H1 (cell line): Measurements from ENCODE around the gene CNNM2. TPM values are rescaled to one million over a fixed set of nuclear protein-coding genes. Genes with fewer than 3 reads are reported as not detected.

Experiments used
- CTCF ChIA-PET: fragments of 300-600 bp; sonication (Branson Sonifier 250); formaldehyde crosslinking; loops from one replicate; lab custom pipeline; 2021; ENCODE audit not compliant: partially characterized antibody; lab: Charles Lee
- POLR2A ChIA-PET: fragments of 300-600 bp; sonication (Branson Sonifier 250); formaldehyde crosslinking; loops from one replicate; lab custom pipeline; 2021; ENCODE audit warnings: inconsistent platforms; ENCODE audit not compliant: partially characterized antibody; lab: Charles Lee
- DNase-seq, 2 experiments: peaks; one replicate each; pipeline versions ENCODE4 v3.0.0 to v3.0.0-alpha.2; 2010 to 2022; ENCODE audit warnings: low spot score in 2 of 2, low read depth in 1 of 2, mixed read lengths in 1 of 2
- FAIRE-seq: peaks from 2 replicates; lab custom pipeline; 2011; peaks lifted over from hg19 to GRCh38; lab: Jason Lieb, UNC
- H2AFZ ChIP-seq: 2 replicates; pipeline ENCODE4 v1.8.1; 2012; ENCODE audit warnings: low read length, inconsistent platforms
- H2AK5ac ChIP-seq: 2 replicates; pipeline ENCODE4 v1.6.1; 2013; ENCODE audit warnings: low read depth, low read length
- H2BK120ac ChIP-seq: replicated peaks from 2 replicates; pipeline ENCODE3; 2013; ENCODE audit warnings: low read depth, low read length, inconsistent platforms
- H2BK12ac ChIP-seq: 2 replicates; pipeline ENCODE4 v1.6.1; 2013; ENCODE audit warnings: low read depth, low read length
- H2BK15ac ChIP-seq: 2 replicates; pipeline ENCODE4 v1.6.1; 2013; ENCODE audit warnings: low read length
- H2BK20ac ChIP-seq: 2 replicates; pipeline ENCODE4 v1.6.1; 2013; ENCODE audit warnings: low read length
- H2BK5ac ChIP-seq: 2 replicates; pipeline ENCODE4 v1.6.1; 2013; ENCODE audit warnings: low read depth, low read length
- H3K14ac ChIP-seq: 2 replicates; pipeline ENCODE4 v1.6.1; 2013; ENCODE audit warnings: inconsistent platforms; ENCODE audit not compliant: insufficient read length
- H3K18ac ChIP-seq: 2 replicates; pipeline ENCODE4 v1.6.1; 2013; ENCODE audit warnings: low read length; ENCODE audit errors: extremely low read depth
- H3K23ac ChIP-seq: 2 replicates; pipeline ENCODE4 v1.6.1; 2013; ENCODE audit warnings: inconsistent platforms; ENCODE audit not compliant: insufficient read length
- H3K23me2 ChIP-seq: 2 replicates; pipeline ENCODE4 v1.6.1; 2013; ENCODE audit warnings: low read depth, low read length
- H3K27ac ChIP-seq: 2 replicates; pipeline ENCODE4 v1.6.1; 2011; ENCODE audit warnings: low read depth, low read length, inconsistent platforms
- H3K27me3 ChIP-seq, 4 experiments: replicated peaks in 1 of 4; 1 replicate in 1 of 4; 2 replicates in 3 of 4; pipeline versions ENCODE4 v1.6.1 to v1.8.1; 2011 to 2013; ENCODE audit warnings: low read length in 3 of 4, mild to moderate bottlenecking in 3 of 4, inconsistent platforms in 2 of 4, mixed read lengths in 2 of 4, moderate library complexity in 1 of 4; ENCODE audit not compliant: control insufficient read depth in 3 of 4, insufficient read depth in 3 of 4; ENCODE audit errors: extremely low read depth in 1 of 4
- H3K36me3 ChIP-seq, 4 experiments: 2 replicates each; pipeline versions ENCODE4 v1.6.1 to v1.8.1; 2011 to 2013; ENCODE audit warnings: mild to moderate bottlenecking in 4 of 4, low read length in 3 of 4, moderate library complexity in 2 of 4, control low read depth in 1 of 4, inconsistent platforms in 1 of 4; ENCODE audit not compliant: insufficient read depth in 4 of 4, control insufficient read depth in 2 of 4
- H3K4ac ChIP-seq: replicated peaks from 2 replicates; pipeline ENCODE3; 2013; ENCODE audit warnings: low read length, low read depth, mixed read lengths, inconsistent platforms; ENCODE audit not compliant: insufficient read length
- H3K4me1 ChIP-seq, 4 experiments: replicated peaks in 1 of 4; 1 replicate in 1 of 4; 2 replicates in 3 of 4; pipeline versions ENCODE4 v1.6.1 to v1.8.1; 2011 to 2013; ENCODE audit warnings: low read length in 3 of 4, inconsistent platforms in 2 of 4, mixed read lengths in 1 of 4; ENCODE audit not compliant: insufficient read depth in 4 of 4, control insufficient read depth in 3 of 4
- H3K4me2 ChIP-seq, 2 experiments: 2 replicates each; pipeline versions ENCODE4 v1.6.1 to v1.8.1; 2011 to 2013; ENCODE audit warnings: low read depth in 2 of 2, low read length in 2 of 2, control low read depth in 1 of 2, inconsistent platforms in 1 of 2, mild to moderate bottlenecking in 1 of 2; ENCODE audit not compliant: insufficient read depth in 1 of 2
- H3K4me3 ChIP-seq, 4 experiments: fragments of 200-600, 300-600 bp in 1 of 4; sonication (generic), shearing (Covaris generic), sonication (Bioruptor Twin) in 1 of 4; 2 replicates each; pipeline versions ENCODE4 v1.5.1 to v1.8.1; 2011 to 2016; ENCODE audit warnings: low read length in 4 of 4, low read depth in 3 of 4, control low read depth in 2 of 4, inconsistent platforms in 2 of 4, mild to moderate bottlenecking in 2 of 4, mixed read lengths in 1 of 4, moderate library complexity in 1 of 4; ENCODE audit not compliant: insufficient read depth in 2 of 4; ENCODE audit errors: extremely low read depth in 1 of 4
- H3K56ac ChIP-seq: replicated peaks from 2 replicates; pipeline ENCODE3; 2013; ENCODE audit warnings: low read depth, mild to moderate bottlenecking, mixed read lengths, low read length, inconsistent platforms; ENCODE audit not compliant: insufficient read length
- H3K79me1 ChIP-seq: 2 replicates; pipeline ENCODE4 v1.6.1; 2013; ENCODE audit warnings: low read depth, low read length, control low read depth
- H3K79me2 ChIP-seq, 2 experiments: 2 replicates each; pipeline versions ENCODE4 v1.6.1 to v1.8.1; 2012 to 2013; ENCODE audit warnings: low read length in 2 of 2, mild to moderate bottlenecking in 2 of 2, inconsistent platforms in 1 of 2; ENCODE audit not compliant: insufficient read depth in 2 of 2, control insufficient read depth in 1 of 2
- H3K9ac ChIP-seq, 4 experiments: replicated peaks in 1 of 4; 1 replicate in 1 of 4; 2 replicates in 3 of 4; pipeline versions ENCODE4 v1.6.1 to v1.8.1; 2011 to 2013; ENCODE audit warnings: low read depth in 3 of 4, low read length in 3 of 4, control low read depth in 2 of 4, mild to moderate bottlenecking in 2 of 4, moderate library complexity in 2 of 4, inconsistent platforms in 1 of 4; ENCODE audit errors: extremely low read depth in 1 of 4
- H3K9me3 ChIP-seq, 2 experiments: 2 replicates each; pipeline versions ENCODE4 v1.6.1 to v1.8.1; 2012 to 2013; ENCODE audit warnings: mild to moderate bottlenecking in 2 of 2, moderate library complexity in 2 of 2, control low read depth in 1 of 2, inconsistent platforms in 1 of 2, low read depth in 1 of 2, low read length in 1 of 2, mixed read lengths in 1 of 2; ENCODE audit not compliant: insufficient read depth in 2 of 2
- H4K20me1 ChIP-seq, 2 experiments: replicated peaks in 1 of 2; 2 replicates each; pipeline versions ENCODE3 to v1.8.1; 2011 to 2013; ENCODE audit warnings: inconsistent platforms in 2 of 2, low read length in 2 of 2, mild to moderate bottlenecking in 1 of 2; ENCODE audit not compliant: insufficient read depth in 2 of 2, control insufficient read depth in 1 of 2
- H4K5ac ChIP-seq: 2 replicates; pipeline ENCODE4 v1.6.1; 2013; ENCODE audit warnings: low read length, low read depth, mixed read lengths, inconsistent platforms; ENCODE audit not compliant: insufficient read length
- H4K8ac ChIP-seq: 2 replicates; pipeline ENCODE4 v1.8.0; 2013; ENCODE audit warnings: mild to moderate bottlenecking, moderate library complexity, low read length, inconsistent platforms; ENCODE audit not compliant: insufficient read depth; ENCODE audit errors: extremely low read depth
- H4K91ac ChIP-seq: replicated peaks from 2 replicates; pipeline ENCODE3; 2013; ENCODE audit warnings: low read length, mixed read lengths, inconsistent platforms; ENCODE audit not compliant: insufficient read length
- BRCA1 ChIP-seq: IDR thresholded peaks from 2 replicates; pipeline ENCODE4 v1.6.1; 2012; ENCODE audit warnings: low read depth, low read length, improper control_type of control experiment
- CBX8 ChIP-seq: fragments of 300-800, 300-1000 bp; sonication (generic); IDR thresholded peaks from 2 replicates; pipeline ENCODE4 v1.7.1; 2016; ENCODE audit warnings: low read depth, low read length, borderline replicate concordance
- CHD2 ChIP-seq: IDR thresholded peaks from 2 replicates; pipeline ENCODE4 v1.6.1; 2012; ENCODE audit warnings: low read length, improper control_type of control experiment
- CTBP2 ChIP-seq: IDR thresholded peaks from 2 replicates; pipeline ENCODE4 v1.7.0; 2011; ENCODE audit warnings: borderline replicate concordance, mild to moderate bottlenecking, moderate library complexity, mixed read lengths, low read length; ENCODE audit not compliant: insufficient read depth, insufficient read length
- HDAC2 ChIP-seq, 2 experiments: fragments of 300-600 bp in 1 of 2; sonication (generic) in 1 of 2; IDR thresholded peaks; 2 replicates each; pipeline ENCODE4 v1.6.1; 2011 to 2012; ENCODE audit warnings: low read depth in 2 of 2, low read length in 2 of 2, mild to moderate bottlenecking in 2 of 2, moderate library complexity in 2 of 2, borderline replicate concordance in 1 of 2, inconsistent platforms in 1 of 2
- KDM1A ChIP-seq: fragments of 200-600, 300-600 bp; sonication (generic); IDR thresholded peaks from 2 replicates; pipeline ENCODE4 v1.7.1; 2016; ENCODE audit warnings: mild to moderate bottlenecking, low read length, borderline replicate concordance
- KDM4A ChIP-seq: IDR thresholded peaks from one replicate; pipeline ENCODE4 v1.7.1; 2012; ENCODE audit warnings: low read depth, mild to moderate bottlenecking, moderate library complexity, low read length, inconsistent platforms; ENCODE audit not compliant: severe bottlenecking
- NRF1 ChIP-seq: IDR thresholded peaks from 2 replicates; pipeline ENCODE4 v1.6.1; 2011; ENCODE audit warnings: mild to moderate bottlenecking, low read depth, low read length, improper control_type of control experiment
- RXRA ChIP-seq: IDR thresholded peaks from 2 replicates; pipeline ENCODE4 v1.6.1; 2011; ENCODE audit warnings: low read depth, mild to moderate bottlenecking, low read length, moderate library complexity; ENCODE audit not compliant: insufficient read depth
- SAP30 ChIP-seq: fragments of 300-600 bp; sonication (generic); IDR thresholded peaks from 2 replicates; pipeline ENCODE4 v1.7.1; 2012; ENCODE audit warnings: low read length, moderate library complexity, mild to moderate bottlenecking, inconsistent platforms; ENCODE audit not compliant: insufficient read depth, insufficient replicate concordance
- SIX5 ChIP-seq: IDR thresholded peaks from 2 replicates; pipeline ENCODE4 v1.6.1; 2011; ENCODE audit warnings: mild to moderate bottlenecking, low read depth, low read length
- TAF7 ChIP-seq: optimal IDR thresholded peaks from 2 replicates; pipeline ENCODE3; 2011; ENCODE audit warnings: low read depth, mild to moderate bottlenecking, inconsistent platforms, low read length, moderate library complexity, borderline replicate concordance
- TBP ChIP-seq: IDR thresholded peaks from 2 replicates; pipeline ENCODE4 v1.6.1; 2011; ENCODE audit warnings: low read depth, low read length, improper control_type of control experiment
- WGBS, 2 experiments: shearing (Covaris generic) in 1 of 2; methylation state at CpG; one replicate each; pipeline versions ENCODE4 v1.1.6 to v1.1.7; 2013 to 2015; ENCODE audit warnings: low lambda C conversion rate in 2 of 2, mixed read lengths in 2 of 2, inconsistent platforms in 1 of 2, low coverage in 1 of 2, missing lambda C conversion rate in 1 of 2; ENCODE audit not compliant: insufficient replicate concordance in 2 of 2, insufficient coverage in 1 of 2, insufficient read length in 1 of 2; ENCODE audit errors: extremely low coverage in 1 of 2, missing lambda C conversion rate in 1 of 2; 5-methylcytosine and 5-hydroxymethylcytosine counted together
- polyA plus RNA-seq, 7 experiments: library from polyadenylated mRNA; depleted of rRNA in 3 of 7; stranded (reverse) in 5 of 7; unstranded in 2 of 7; fragments of >200 nt in 5 of 7; fragments of 200-250 nt in 2 of 7; gene quantifications; 1 replicate in 5 of 7; 2 replicates in 1 of 7; 4 replicates in 1 of 7; pipeline versions ENCODE4 v1.2.1 to v1.2.3, GENCODE V29; 2011 to 2013; ENCODE audit warnings: missing spikeins in 2 of 7, mixed read lengths in 2 of 7
- total RNA-seq: library from RNA; stranded (reverse); fragmentation: NEBNext Ultra II Directional; extraction: Animal tissue kit (Norgen Biotek cat#: 25700); gene quantifications from 2 replicates; pipeline ENCODE4 v1.2.1, GENCODE V29; 2021

CNNM2 gene
- total and polyA plus RNA-seq, 2 of the 8 experiments (the other 6 are each of a cell fraction or from before 2014, with no cell fraction given): 7.3 to 23.6 TPM

DNA sequence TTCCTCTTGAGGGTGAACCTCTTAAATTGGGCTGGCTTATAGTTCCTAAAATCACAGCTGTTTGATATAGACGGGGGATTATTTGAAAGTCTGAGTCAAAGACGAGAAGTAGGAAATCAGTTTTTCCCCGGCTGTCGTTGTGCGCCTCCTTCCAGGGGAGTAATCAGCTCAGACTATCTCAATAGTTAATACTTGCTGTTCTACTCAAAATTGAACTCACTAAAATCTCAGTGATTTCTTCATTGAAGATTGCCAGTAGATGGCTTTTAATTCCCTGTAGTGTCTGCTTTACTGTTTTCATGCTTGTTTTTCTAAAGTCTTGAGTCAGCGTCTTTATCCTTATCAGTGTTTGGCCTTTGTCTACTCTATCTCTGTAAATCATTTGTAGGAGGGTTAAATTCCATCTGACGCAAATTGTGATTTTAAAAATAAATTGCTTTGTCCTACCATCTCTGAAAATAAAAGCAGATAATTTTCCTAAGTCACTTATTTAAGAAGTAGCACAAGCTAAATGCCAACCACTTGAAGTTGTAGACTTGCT, 47.3 kb downstream of the CNNM2 start:
- Histone ChIP-seq H4K20me1 (no peaks in the 10 kb centered on the region), H4K5ac (no peak overlapping the region), H2BK15ac (no peak overlapping the region), H3K36me3 (no peaks in the 10 kb centered on the region), H3K4me2 (no peak overlapping the region), H3K18ac (no peak overlapping the region), H2AFZ (no peak overlapping the region), H3K23ac (no peak overlapping the region), H3K4me1 (no peaks in the 10 kb centered on the region), H3K4ac (no peak overlapping the region), H4K91ac (no peak overlapping the region), H3K27me3 (no peaks in the 10 kb centered on the region), H3K9me3 (no peaks in the 10 kb centered on the region), H2BK20ac (no peak overlapping the region), H3K4me3 (no peak overlapping the region), H3K79me1 (no peaks in the 10 kb centered on the region), H2AK5ac (no peak overlapping the region), H4K8ac (no peak overlapping the region), H3K79me2 (no peaks in the 10 kb centered on the region), H3K9ac (no peak overlapping the region), H3K14ac (no peak overlapping the region), H3K56ac (no peak overlapping the region), H3K23me2 (no peaks in the 10 kb centered on the region), H2BK12ac (no peak overlapping the region), H2BK120ac (no peak overlapping the region), H2BK5ac (no peak overlapping the region), H3K27ac (no peak overlapping the region)
- TF ChIP-seq SIX5 (no peak), SAP30 (no peak), CBX8 (no peak), CHD2 (no peak), KDM4A (no peak), KDM1A (no peak), TAF7 (no peak), HDAC2 (IDR thresholded peaks at IDR 0.05; ENCODE audit: borderline replicate concordance in 1 of 2, low read depth in 2 of 2, low read length in 2 of 2) (no peak), RXRA (no peak), TBP (no peak), BRCA1 (no peak), NRF1 (no peak), CTBP2 (no peak)
- CTCF ChIA-PET: no interaction called here
- POLR2A ChIA-PET: no interaction called here
- no peak for FAIRE-seq
- DNase-seq: no peak
- WGBS, 2 experiments: 93% methylated on average over 7 of the region's 7 CpGs; no CpG with 5 or more reads in 1 of the 2 experiments
